AG04450 (cell line): Measurements from ENCODE around the gene ZDHHC3. TPM values are rescaled to one million over a fixed set of nuclear protein-coding genes. Genes with fewer than 3 reads are reported as not detected.
A peak's percentile ranks its signal among the peaks of the same experiment; 100 is the strongest.

ENCODE experiments used
- CTCF ChIA-PET: fragments of 300-600, 350-600 bp; formaldehyde crosslinking; extraction: SDS; loops from one replicate; lab custom pipeline; 2022; ENCODE audit warnings: antibody characterized with exemption, inconsistent platforms; lab: Charles Lee
- POLR2A ChIA-PET: fragments of 350-600 bp; formaldehyde crosslinking; extraction: SDS; loops from one replicate; lab custom pipeline; 2021; ENCODE audit warnings: antibody characterized with exemption, inconsistent platforms; lab: Yijun Ruan, JAX
- DNase-seq: peaks from one replicate; pipeline ENCODE4 v3.0.0-alpha.2; 2011; ENCODE audit warnings: low read depth, low spot score
- H3K27ac ChIP-seq: one replicate; pipeline ENCODE4 v1.5.1; 2012; ENCODE audit warnings: low read depth, low read length, control low read depth
- H3K27me3 ChIP-seq: one replicate; pipeline ENCODE4 v1.6.0; 2012; ENCODE audit warnings: low read length; ENCODE audit not compliant: control insufficient read depth, insufficient read depth
- H3K4me3 ChIP-seq: 2 replicates; pipeline ENCODE4 v1.5.1; 2011; ENCODE audit warnings: mild to moderate bottlenecking, low read depth, low read length, control low read depth
- H3K9me3 ChIP-seq: 2 replicates; pipeline ENCODE4 v1.5.1; 2012; ENCODE audit warnings: low read length; ENCODE audit not compliant: control insufficient read depth, insufficient read depth
- CTCF ChIP-seq: IDR thresholded peaks from 2 replicates; pipeline ENCODE4 v1.5.1; 2011; ENCODE audit warnings: low read depth, low read length, control low read depth, inconsistent platforms
- polyA plus RNA-seq: library from polyadenylated mRNA; depleted of rRNA; stranded (reverse); fragments of >200 nt; gene quantifications from 2 replicates; pipeline ENCODE4 v1.2.3, GENCODE V29; 2011

Gene ZDHHC3
- polyA plus RNA-seq, 1 experiment = 92.7 TPM

GRCh38 chr3:44993471-44994205 lies 17.7 kb upstream of the ZDHHC3 start:
- DNase-seq = peak; percentile 57
- no peaks in the 10 kb centered on the region for H3K27me3 ChIP-seq
- ChIA-PET CTCF (interaction anchor here (0.6 to 8.3 kb wide), 6 partner anchors 9 to 640 kb away, joined by 3 to 47 read pairs (median 5); partner anchors contain the start of genes EXOSC7 and ZDHHC3), POLR2A (interaction anchor here (0.7 to 1.4 kb wide), 4 partner anchors 9 to 18 kb away, joined by 3 to 8 read pairs (median 3); partner anchors contain the start of genes EXOSC7 and ZDHHC3)
- no peak overlapping the region for H3K4me3 ChIP-seq
- TF ChIP-seq CTCF = no peak
- H3K27ac ChIP-seq = peak overlapping the region; percentile 22
- no peaks in the 10 kb centered on the region for H3K9me3 ChIP-seq

- Histone ChIP-seq H3K4me3 (no peak overlapping the region), H3K9me3 (no peaks in the 10 kb centered on the region), H3K27me3 (no peaks in the 10 kb centered on the region), H3K27ac (peak overlapping the region; percentile 22)
- CTCF ChIA-PET = interaction anchor here (1.3 to 8.3 kb wide), 6 partner anchors 9 to 506 kb away, joined by 3 to 47 read pairs (median 5); partner anchors contain the start of genes EXOSC7 and ZDHHC3
- peak; percentile 73 for TF ChIP-seq CTCF
- DNase-seq = no peak
- POLR2A ChIA-PET = interaction anchor here (1.0 to 1.4 kb wide), 2 partner anchors 17 to 19 kb away, joined by 3 to 8 read pairs; partner anchors contain the start of genes EXOSC7 and ZDHHC3
Observed at GRCh38 chr3:44992555-44993470, 16.8 kb upstream of the ZDHHC3 start.

GRCh38 chr3:44991326-44991725 lies 15.4 kb upstream of the ZDHHC3 start:
- H3K4me3 ChIP-seq = no peak overlapping the region
- H3K27me3 ChIP-seq = no peaks in the 10 kb centered on the region
- ChIA-PET CTCF (interaction anchor here (0.6 to 8.3 kb wide), 2 partner anchors 15 to 21 kb away, joined by 3 to 47 read pairs; partner anchors contain the start of genes EXOSC7 and ZDHHC3), POLR2A (no interaction called here)
- no peaks in the 10 kb centered on the region; the same call in 1 of the 2 replicates for H3K9me3 ChIP-seq
- TF ChIP-seq CTCF = no peak
- DNase-seq = no peak
- H3K27ac ChIP-seq = no peak overlapping the region

GRCh38 chr3:44989636-44990373 lies 13.8 kb upstream of the ZDHHC3 start:
- Histone ChIP-seq H3K4me3 (no peak overlapping the region), H3K27me3 (no peaks in the 10 kb centered on the region), H3K27ac (no peak overlapping the region), H3K9me3 (no peaks in the 10 kb centered on the region; the same call in 1 of the 2 replicates)
- TF ChIP-seq CTCF = no peak
- POLR2A ChIA-PET = no interaction called here
- CTCF ChIA-PET = interaction anchor here (8.3 kb wide), 1 partner anchor 13 kb away, joined by 47 read pairs; the partner anchor contains the start of genes EXOSC7 and ZDHHC3
- DNase-seq = no peak
